IMR-90 (cell line): ENCODE results near the gene TFAM. TPM values are rescaled to one million over a fixed set of nuclear protein-coding genes. Genes with fewer than 3 reads are reported as not detected.

Experiments used
- ATAC-seq: fragments of 200-7000 bp; cut with Tn5 transposase; 2 replicates; pipeline ENCODE4 v1.9.1; 2020; ENCODE audit warnings: low read depth, mild to moderate bottlenecking, moderate library complexity
- BruUV-seq: library from RNA; stranded (reverse); fragments of 400-500 nt; replicated peaks from 2 replicates; lab custom pipeline; 2021; lab: Mats Ljungman, UMichigan
- CTCF ChIA-PET: fragments of 300-600 bp; formaldehyde crosslinking; extraction: SDS; loops from one replicate; lab custom pipeline; 2021; ENCODE audit warnings: antibody characterized with exemption; lab: Yijun Ruan, JAX
- POLR2A ChIA-PET: fragments of 300-600 bp; sonication (Branson Sonifier 250); formaldehyde crosslinking; loops from one replicate; lab custom pipeline; 2022; ENCODE audit warnings: antibody characterized with exemption; ENCODE audit not compliant: unreplicated experiment; lab: Charles Lee
- DNase-seq: peaks from one replicate; pipeline ENCODE4 v3.0.0; 2013
- H2AFZ ChIP-seq: replicated peaks from 2 replicates; pipeline ENCODE3; 2013; ENCODE audit warnings: low read length, mild to moderate bottlenecking; ENCODE audit not compliant: poor library complexity
- H2AK5ac ChIP-seq: 2 replicates; pipeline ENCODE4 v1.6.1; 2013; ENCODE audit warnings: low read depth, low read length, inconsistent platforms
- H2AK9ac ChIP-seq: replicated peaks from 2 replicates; pipeline ENCODE3; 2013; ENCODE audit warnings: mild to moderate bottlenecking, low read depth, low read length, moderate library complexity; ENCODE audit not compliant: poor library complexity
- H2BK120ac ChIP-seq: 2 replicates; pipeline ENCODE4 v1.6.1; 2013; ENCODE audit warnings: low read depth, low read length, inconsistent platforms
- H2BK15ac ChIP-seq: 3 replicates; pipeline ENCODE4 v1.6.1; 2013; ENCODE audit warnings: low read depth, low read length, inconsistent platforms
- H2BK20ac ChIP-seq: 2 replicates; pipeline ENCODE4 v1.6.1; 2013; ENCODE audit warnings: low read depth, mild to moderate bottlenecking, inconsistent platforms, low read length, moderate library complexity
- H2BK5ac ChIP-seq: 2 replicates; pipeline ENCODE4 v1.6.1; 2013; ENCODE audit warnings: mild to moderate bottlenecking, low read depth, low read length, inconsistent platforms; ENCODE audit not compliant: poor library complexity, severe bottlenecking
- H3K14ac ChIP-seq: replicated peaks from 2 replicates; pipeline ENCODE4 v1.6.1; 2013; ENCODE audit warnings: low read depth, low read length, inconsistent platforms
- H3K18ac ChIP-seq: 2 replicates; pipeline ENCODE4 v1.6.1; 2013; ENCODE audit warnings: low read depth, low read length, control low read depth
- H3K23ac ChIP-seq: 2 replicates; pipeline ENCODE4 v1.6.1; 2013; ENCODE audit warnings: low read depth, low read length, inconsistent platforms
- H3K27ac ChIP-seq: 2 replicates; pipeline ENCODE4 v1.5.1; 2013; ENCODE audit warnings: mild to moderate bottlenecking, control low read depth, low read length; ENCODE audit not compliant: insufficient read depth
- H3K27me3 ChIP-seq: 2 replicates; pipeline ENCODE4 v1.6.1; 2013; ENCODE audit warnings: low read length; ENCODE audit not compliant: control insufficient read depth, insufficient read depth
- H3K36me3 ChIP-seq: 2 replicates; pipeline ENCODE4 v1.6.1; 2013; ENCODE audit warnings: low read length, mixed read lengths; ENCODE audit not compliant: control insufficient read depth, insufficient read depth
- H3K4ac ChIP-seq: 2 replicates; pipeline ENCODE4 v1.6.1; 2013; ENCODE audit warnings: low read depth, low read length, inconsistent platforms
- H3K4me1 ChIP-seq: 2 replicates; pipeline ENCODE4 v1.6.1; 2013; ENCODE audit warnings: low read length, mixed read lengths; ENCODE audit not compliant: control insufficient read depth, insufficient read depth
- H3K4me2 ChIP-seq: 2 replicates; pipeline ENCODE4 v1.6.1; 2013; ENCODE audit warnings: low read depth, mild to moderate bottlenecking, control low read depth, low read length, moderate library complexity
- H3K4me3 ChIP-seq: 2 replicates; pipeline ENCODE4 v1.5.1; 2013; ENCODE audit warnings: low read depth, mild to moderate bottlenecking, control low read depth, low read length, moderate library complexity; ENCODE audit not compliant: insufficient read depth
- H3K56ac ChIP-seq: 2 replicates; pipeline ENCODE4 v1.6.1; 2013; ENCODE audit warnings: low read length, inconsistent platforms; ENCODE audit not compliant: insufficient read depth; ENCODE audit errors: extremely low read depth
- H3K79me1 ChIP-seq, 2 experiments: 2 replicates each; pipeline ENCODE4 v1.6.1; 2013; ENCODE audit warnings: low read length in 2 of 2, inconsistent platforms in 1 of 2, low read depth in 1 of 2
- H3K9ac ChIP-seq: 2 replicates; pipeline ENCODE4 v1.6.1; 2013; ENCODE audit warnings: low read depth, low read length, control low read depth
- H3K9me1 ChIP-seq: 2 replicates; pipeline ENCODE4 v1.6.1; 2013; ENCODE audit warnings: low read length, inconsistent platforms; ENCODE audit not compliant: insufficient read depth
- H3K9me3 ChIP-seq: 2 replicates; pipeline ENCODE4 v1.6.1; 2013; ENCODE audit warnings: low read length; ENCODE audit not compliant: control insufficient read depth, insufficient read depth
- H4K20me1 ChIP-seq: 2 replicates; pipeline ENCODE4 v1.6.1; 2013; ENCODE audit warnings: low read length, inconsistent platforms; ENCODE audit not compliant: insufficient read depth
- H4K5ac ChIP-seq: 2 replicates; pipeline ENCODE4 v1.6.1; 2013; ENCODE audit warnings: mild to moderate bottlenecking, low read depth, low read length, control low read depth
- H4K8ac ChIP-seq, 2 experiments: 2 replicates each; pipeline ENCODE4 v1.6.1; 2013; ENCODE audit warnings: low read depth in 2 of 2, low read length in 2 of 2, control low read depth in 1 of 2, inconsistent platforms in 1 of 2
- H4K91ac ChIP-seq: 2 replicates; pipeline ENCODE4 v1.6.1; 2013; ENCODE audit warnings: low read depth, low read length, inconsistent platforms; ENCODE audit not compliant: insufficient read depth
- CHD1 ChIP-seq: IDR thresholded peaks from 2 replicates; pipeline ENCODE4 v1.6.1; 2012; ENCODE audit warnings: low read depth, low read length, improper control_type of control experiment
- MAZ ChIP-seq: IDR thresholded peaks from 2 replicates; pipeline ENCODE4 v1.6.1; 2012; ENCODE audit warnings: low read depth, mild to moderate bottlenecking, low read length, improper control_type of control experiment, moderate library complexity, borderline replicate concordance
- NFE2L2 ChIP-seq: fragments of 150-350 bp; IDR thresholded peaks from 2 replicates; pipeline ENCODE4 v1.6.1; 2016; ENCODE audit warnings: low read depth, mild to moderate bottlenecking, low read length
- POLR2A ChIP-seq: IDR thresholded peaks from 2 replicates; pipeline ENCODE4 v1.6.1; 2012; ENCODE audit warnings: mild to moderate bottlenecking, low read depth, low read length
- RAD21 ChIP-seq: IDR thresholded peaks from 2 replicates; pipeline ENCODE4 v1.6.1; 2012; ENCODE audit warnings: low read length, improper control_type of control experiment
- RCOR1 ChIP-seq: IDR thresholded peaks from 2 replicates; pipeline ENCODE4 v1.6.1; 2012; ENCODE audit warnings: mild to moderate bottlenecking, low read length, improper control_type of control experiment; ENCODE audit not compliant: insufficient replicate concordance
- WGBS, 2 experiments: methylation state at CpG; one replicate each; pipeline versions ENCODE4 v1.1.5 to v1.1.7; 2013; ENCODE audit warnings: missing lambda C conversion rate in 2 of 2; ENCODE audit not compliant: insufficient read length in 1 of 2; ENCODE audit errors: extremely low coverage in 2 of 2; 5-methylcytosine and 5-hydroxymethylcytosine counted together
- dilution Hi-C: fragments of 300-500 bp; cut with HindIII; formaldehyde crosslinking; loops from one replicate; pipeline ENCODE4 v1.14.3; 2018; ENCODE audit warnings: low sequenced_read_pairs; ENCODE audit not compliant: unreplicated experiment
- in situ Hi-C: fragments of 300-500 bp; cut with MboI; formaldehyde crosslinking; loops from 3 replicates; pipeline ENCODE4 v1.14.3; 2019; ENCODE audit warnings: low sequenced_read_pairs, inconsistent platforms, mixed read lengths
- intact Hi-C: fragments of 100-400 bp; cut with micrococcal nuclease; formaldehyde crosslinking; loops from 2 replicates; pipeline ENCODE4 v1.10.0; 2022
- polyA plus RNA-seq, 3 experiments: library from polyadenylated mRNA; depleted of rRNA; stranded (reverse); fragments of >200 nt; gene quantifications; 2 replicates each; pipeline ENCODE4 v1.2.3, GENCODE V29; 2012; ENCODE audit warnings: low replicate concordance in 1 of 3
- total RNA-seq: library from RNA; depleted of rRNA; stranded (reverse); fragments of >200 nt; gene quantifications from 2 replicates; pipeline ENCODE4 v1.2.3, GENCODE V29; 2012

TFAM gene
- total and polyA plus RNA-seq, 2 of the 4 experiments (the other 2 are of a cell fraction): 7.6 to 16.7 TPM

DNA sequence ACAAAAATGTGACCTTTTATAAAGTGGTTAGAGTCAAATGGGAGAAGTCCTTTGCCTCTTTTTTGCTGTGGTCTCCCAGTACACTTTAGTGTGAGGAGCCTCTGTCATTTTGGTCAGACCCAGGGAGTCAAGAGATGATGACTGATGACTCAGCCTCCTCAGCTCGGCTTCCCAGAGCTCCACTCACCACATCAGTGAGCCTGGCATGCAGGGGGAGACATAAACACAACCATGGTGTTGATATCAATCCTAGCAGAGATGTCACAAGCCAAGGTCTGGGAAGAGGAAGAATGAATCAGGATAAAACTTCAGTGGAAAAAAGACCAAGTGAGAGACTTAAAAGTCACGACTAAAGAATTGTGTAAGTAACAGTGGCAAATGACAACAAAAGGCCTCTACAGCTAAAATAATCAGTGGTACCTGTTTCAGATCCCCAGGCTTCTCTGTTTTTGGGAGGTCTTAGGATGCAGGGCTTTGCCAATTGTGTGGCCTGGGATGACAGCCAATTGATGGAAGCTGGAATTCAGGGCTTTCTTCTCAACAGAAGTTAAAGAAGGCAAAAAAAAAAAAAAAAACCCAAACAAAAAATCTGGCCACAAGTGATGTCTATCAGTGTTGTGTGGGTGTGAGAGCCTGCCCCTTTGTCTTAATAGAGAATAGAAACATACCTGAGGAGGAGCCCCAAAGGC, 50.2 kb downstream of the TFAM start (continued):
- no peak for TF ChIP-seq POLR2A
- TF ChIP-seq CHD1: peak; percentile 46; the same call in 1 of the 2 replicates
- no peak for TF ChIP-seq MAZ

DNA sequence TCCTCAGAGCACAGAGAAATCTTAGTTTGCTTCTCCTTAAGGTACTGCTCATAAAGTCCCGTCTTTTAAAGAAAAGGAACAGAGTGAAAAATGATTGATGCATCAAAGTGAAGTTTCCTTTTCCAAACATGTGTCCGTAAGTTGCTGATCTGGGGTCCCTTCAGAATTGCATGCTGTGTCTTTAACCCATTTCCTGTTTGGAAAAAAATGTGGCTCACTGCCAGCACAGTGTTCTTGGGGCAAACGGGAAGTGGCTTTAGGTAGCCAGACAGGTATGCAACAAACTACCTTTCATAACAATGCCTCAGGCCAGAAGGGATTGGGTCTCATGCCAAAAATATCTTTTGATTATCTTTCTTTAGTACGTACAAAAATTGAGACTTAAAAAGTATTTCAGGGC, 50.9 kb downstream of the TFAM start:
- H2AFZ ChIP-seq: no peak overlapping the region
- peak overlapping the region; percentile 89; the same call in 1 of the 2 replicates for H3K27ac ChIP-seq
- H3K4ac ChIP-seq: peak overlapping the region; percentile 49
- peak overlapping the region; percentile 88 for H2AK5ac ChIP-seq
- peak overlapping the region; percentile 52 to 63; a peak in 3 of 4 replicates for H4K8ac ChIP-seq
- H3K18ac ChIP-seq: peak overlapping the region; percentile 38; the same call in 1 of the 2 replicates
- in situ Hi-C loops (no loop called here), intact Hi-C loops (no loop called here), dilution Hi-C loops (no loop called here)
- H4K5ac ChIP-seq: peak overlapping the region; percentile 65
- H3K56ac ChIP-seq: peak overlapping the region; percentile 71; the same call in 1 of the 2 replicates
- peaks cover 19% of the 10 kb centered on the region for H3K4me1 ChIP-seq
- no peaks in the 10 kb centered on the region; the same call in 1 of the 2 replicates for H4K20me1 ChIP-seq
- H4K91ac ChIP-seq: peak overlapping the region; percentile 47; the same call in 1 of the 2 replicates
- peak overlapping the region; percentile 21; the same call in 1 of the 2 replicates for H3K14ac ChIP-seq
- no peaks in the 10 kb centered on the region for H3K27me3 ChIP-seq
- ATAC-seq: no peak
- ChIA-PET CTCF (no interaction called here), POLR2A (no interaction called here)
- H2BK5ac ChIP-seq: peak overlapping the region; percentile 80
- WGBS, 2 experiments: no CpG with 5 or more reads among the region's 4 CpGs
- H3K79me1 ChIP-seq: no peaks in the 10 kb centered on the region
- BruUV-seq: no TSS peak
- H3K4me2 ChIP-seq: peak overlapping the region; percentile 7; the same call in 1 of the 2 replicates
- no peak overlapping the region for H2AK9ac ChIP-seq
- H3K36me3 ChIP-seq: no peaks in the 10 kb centered on the region
- H3K9me3 ChIP-seq: no peaks in the 10 kb centered on the region
- no peak for DNase-seq
- H2BK120ac ChIP-seq: peak overlapping the region; percentile 69
- H2BK15ac ChIP-seq: peak overlapping the region; percentile 88; the same call in 2 of the 3 replicates
- H3K9me1 ChIP-seq: peaks cover 3% of the 10 kb centered on the region
- H3K23ac ChIP-seq: peak overlapping the region; percentile 32; the same call in 1 of the 2 replicates
- TF ChIP-seq RAD21 (no peak), NFE2L2 (no peak), RCOR1 (no peak)
- H2BK20ac ChIP-seq: peak overlapping the region; percentile 67; the same call in 1 of the 2 replicates
- H3K9ac ChIP-seq: no peak overlapping the region
- no peak overlapping the region for H3K4me3 ChIP-seq
